Measurements from ENCODE around the gene SAMD5. TPM values are rescaled to one million over a fixed set of nuclear protein-coding genes. Genes with fewer than 3 reads are reported as not detected.

SAMD5 gene
- total RNA-seq, 1 experiment from 2014 or later = 0.23 TPM

- ChIA-PET POLR2A (no interaction called here), CTCF (no interaction called here)
- no TSS peak for BruUV-seq (replicated peaks)
- Histone ChIP-seq H3K4me1 (ENCODE audit: control insufficient read depth, insufficient read depth, low read length) (no peaks in the 10 kb centered on the region), H3K36me3 (ENCODE audit: control insufficient read depth, insufficient read depth, low read length) (no peaks in the 10 kb centered on the region), H3K27me3 (ENCODE audit: control insufficient read depth, insufficient read depth, low read length) (no peaks in the 10 kb centered on the region), H3K4me3 (ENCODE audit: low read depth in 2 of 2, low read length in 2 of 2) (no peak overlapping the region), H3K27ac (ENCODE audit: low read length) (no peak overlapping the region), H3K9me3 (ENCODE audit: control insufficient read depth, insufficient read depth, low read depth, low read length) (no peaks in the 10 kb centered on the region)
- in situ Hi-C loops (cut with HindIII; ENCODE audit: low pct_unique_long_range_greater_than_20kb, low sequenced_read_pairs) (no loop called here), intact Hi-C loops (cut with micrococcal nuclease; ENCODE audit: unreplicated experiment) (no loop called here)
- TF ChIP-seq POLR2AphosphoS5 (IDR thresholded peaks at IDR 0.05; ENCODE audit: low read depth, low read length) (no peak), CTCF (IDR thresholded peaks at IDR 0.05) (no peak), TCF7L2 (IDR thresholded peaks at IDR 0.05; ENCODE audit: low read depth, low read length) (no peak), SIN3A (IDR thresholded peaks at IDR 0.05; ENCODE audit: borderline replicate concordance, insufficient read depth, low read depth, low read length) (no peak)
- TF ChIP-seq, protein P1, sequence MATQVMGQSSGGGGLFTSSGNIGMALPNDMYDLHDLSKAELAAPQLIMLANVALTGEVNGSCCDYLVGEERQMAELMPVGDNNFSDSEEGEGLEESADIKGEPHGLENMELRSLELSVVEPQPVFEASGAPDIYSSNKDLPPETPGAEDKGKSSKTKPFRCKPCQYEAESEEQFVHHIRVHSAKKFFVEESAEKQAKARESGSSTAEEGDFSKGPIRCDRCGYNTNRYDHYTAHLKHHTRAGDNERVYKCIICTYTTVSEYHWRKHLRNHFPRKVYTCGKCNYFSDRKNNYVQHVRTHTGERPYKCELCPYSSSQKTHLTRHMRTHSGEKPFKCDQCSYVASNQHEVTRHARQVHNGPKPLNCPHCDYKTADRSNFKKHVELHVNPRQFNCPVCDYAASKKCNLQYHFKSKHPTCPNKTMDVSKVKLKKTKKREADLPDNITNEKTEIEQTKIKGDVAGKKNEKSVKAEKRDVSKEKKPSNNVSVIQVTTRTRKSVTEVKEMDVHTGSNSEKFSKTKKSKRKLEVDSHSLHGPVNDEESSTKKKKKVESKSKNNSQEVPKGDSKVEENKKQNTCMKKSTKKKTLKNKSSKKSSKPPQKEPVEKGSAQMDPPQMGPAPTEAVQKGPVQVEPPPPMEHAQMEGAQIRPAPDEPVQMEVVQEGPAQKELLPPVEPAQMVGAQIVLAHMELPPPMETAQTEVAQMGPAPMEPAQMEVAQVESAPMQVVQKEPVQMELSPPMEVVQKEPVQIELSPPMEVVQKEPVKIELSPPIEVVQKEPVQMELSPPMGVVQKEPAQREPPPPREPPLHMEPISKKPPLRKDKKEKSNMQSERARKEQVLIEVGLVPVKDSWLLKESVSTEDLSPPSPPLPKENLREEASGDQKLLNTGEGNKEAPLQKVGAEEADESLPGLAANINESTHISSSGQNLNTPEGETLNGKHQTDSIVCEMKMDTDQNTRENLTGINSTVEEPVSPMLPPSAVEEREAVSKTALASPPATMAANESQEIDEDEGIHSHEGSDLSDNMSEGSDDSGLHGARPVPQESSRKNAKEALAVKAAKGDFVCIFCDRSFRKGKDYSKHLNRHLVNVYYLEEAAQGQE (IDR thresholded peaks at IDR 0.05; ENCODE audit: insufficient read depth in 1 of 2, low read depth in 2 of 2, low read length in 1 of 2) = no peak
- DNase-seq (ENCODE audit: low read depth, low spot score) = no peak
- ATAC-seq = no peak
Observed at GRCh38 chr6:147582991-147583390, 74.5 kb downstream of the SAMD5 start.

DNA sequence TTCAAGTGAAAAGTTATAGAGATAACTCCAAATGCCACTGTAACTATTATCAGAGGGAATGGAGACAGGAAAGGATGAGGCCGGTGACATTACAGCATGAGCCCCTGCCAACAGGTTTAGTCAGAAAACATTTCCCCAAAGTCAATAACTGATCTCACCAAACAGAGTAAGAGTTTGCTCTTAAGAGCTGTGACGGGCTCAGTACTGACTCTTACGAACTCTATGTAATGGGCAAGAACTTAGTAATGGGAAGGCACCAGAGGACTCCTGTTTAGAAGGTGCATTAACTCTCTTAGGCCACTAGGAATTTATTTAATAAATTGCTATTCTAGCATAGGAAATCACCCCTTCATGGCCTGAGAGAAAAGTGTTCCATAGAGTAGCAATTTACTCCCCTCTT is 76.8 kb downstream of the SAMD5 start:
- no peaks in the 10 kb centered on the region for H3K36me3 ChIP-seq (ENCODE audit: control insufficient read depth, insufficient read depth, low read length)
- in situ Hi-C loops (cut with HindIII; ENCODE audit: low pct_unique_long_range_greater_than_20kb, low sequenced_read_pairs) = no loop called here
- ChIA-PET CTCF (no interaction called here), POLR2A (no interaction called here)
- no peaks in the 10 kb centered on the region for H3K9me3 ChIP-seq (ENCODE audit: control insufficient read depth, insufficient read depth, low read depth, low read length)
- H3K27ac ChIP-seq (ENCODE audit: low read length) = no peak overlapping the region
- H3K4me3 ChIP-seq (ENCODE audit: low read depth in 2 of 2, low read length in 2 of 2) = no peak overlapping the region
- intact Hi-C loops (cut with micrococcal nuclease; ENCODE audit: unreplicated experiment) = no loop called here
- no peak for TF ChIP-seq TCF7L2 (IDR thresholded peaks at IDR 0.05; ENCODE audit: low read depth, low read length)
- DNase-seq (ENCODE audit: low read depth, low spot score) (no peak), ATAC-seq (no peak)
- no peaks in the 10 kb centered on the region for H3K4me1 ChIP-seq (ENCODE audit: control insufficient read depth, insufficient read depth, low read length)
- no peaks in the 10 kb centered on the region for H3K27me3 ChIP-seq (ENCODE audit: control insufficient read depth, insufficient read depth, low read length)
- BruUV-seq (replicated peaks) = no TSS peak

DNA sequence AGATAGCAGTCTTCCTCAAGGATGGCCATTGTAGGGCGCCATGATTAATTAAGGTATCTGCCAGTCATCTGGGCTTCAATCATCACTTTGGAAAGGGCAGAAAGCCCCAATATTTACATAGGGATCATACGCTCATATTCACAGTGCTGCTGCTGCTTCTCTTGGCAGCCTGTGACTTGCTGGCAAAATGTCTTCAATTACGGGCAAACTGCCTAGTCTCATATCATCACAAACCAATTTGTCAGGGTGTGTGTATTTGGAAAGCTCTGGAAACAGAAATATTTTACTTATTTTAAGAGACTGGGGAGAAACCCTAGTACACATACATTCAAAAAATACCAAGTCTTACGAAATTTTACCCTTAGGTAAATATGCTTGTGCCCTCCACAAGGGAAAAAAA is 77.6 kb downstream of the SAMD5 start:
- Histone ChIP-seq H3K27ac (ENCODE audit: low read length) (no peak overlapping the region), H3K27me3 (ENCODE audit: control insufficient read depth, insufficient read depth, low read length) (no peaks in the 10 kb centered on the region), H3K36me3 (ENCODE audit: control insufficient read depth, insufficient read depth, low read length) (no peaks in the 10 kb centered on the region), H3K4me1 (ENCODE audit: control insufficient read depth, insufficient read depth, low read length) (no peaks in the 10 kb centered on the region), H3K4me3 (ENCODE audit: low read depth in 2 of 2, low read length in 2 of 2) (no peak overlapping the region), H3K9me3 (ENCODE audit: control insufficient read depth, insufficient read depth, low read depth, low read length) (no peaks in the 10 kb centered on the region)
- no TSS peak for BruUV-seq (replicated peaks)
- ChIA-PET CTCF (no interaction called here), POLR2A (no interaction called here)
- ATAC-seq (no peak), DNase-seq (ENCODE audit: low read depth, low spot score) (no peak)
- in situ Hi-C loops (cut with HindIII; ENCODE audit: low pct_unique_long_range_greater_than_20kb, low sequenced_read_pairs) (no loop called here), intact Hi-C loops (cut with micrococcal nuclease; ENCODE audit: unreplicated experiment) (no loop called here)
- TF ChIP-seq SIN3A (IDR thresholded peaks at IDR 0.05; ENCODE audit: borderline replicate concordance, insufficient read depth, low read depth, low read length) (no peak), POLR2AphosphoS5 (IDR thresholded peaks at IDR 0.05; ENCODE audit: low read depth, low read length) (no peak), TCF7L2 (IDR thresholded peaks at IDR 0.05; ENCODE audit: low read depth, low read length) (no peak), CTCF (IDR thresholded peaks at IDR 0.05) (no peak)
- TF ChIP-seq, protein P1 (IDR thresholded peaks at IDR 0.05; ENCODE audit: insufficient read depth in 1 of 2, low read depth in 2 of 2, low read length in 1 of 2) = no peak

Measured in Panc1 (cell line).